AG09319 (cell line): ENCODE measurements around the gene TRRAP.

Experiments used
- DNase-seq: peaks from one replicate; pipeline ENCODE4 v3.0.0-alpha.2; 2010; ENCODE audit warnings: low read depth; ENCODE audit errors: extremely low read depth
- CTCF ChIP-seq: IDR thresholded peaks from 2 replicates; pipeline ENCODE4 v1.5.1; 2011; ENCODE audit warnings: low read depth, mild to moderate bottlenecking, inconsistent platforms, low read length, moderate library complexity

Gene TRRAP

GRCh38 chr7:98878365-98879197 lies at the start of gene TRRAP:
Gene TRRAP (plus strand): TSS chr7:98878532. CDS start chr7:98881151, 2,619 bp downstream.
- peak; percentile 60 for TF ChIP-seq CTCF
- no peak for DNase-seq

GRCh38 chr7:98830972-98831548 lies 47.3 kb upstream of the TRRAP start:
- no peak for TF ChIP-seq CTCF
- DNase-seq, result no peak

- TF ChIP-seq CTCF, result peak; percentile 47
- no peak for DNase-seq
These were observed 46.6 kb upstream of the TRRAP start for GRCh38 chr7:98831641-98832221.

- no peak for DNase-seq
- TF ChIP-seq CTCF, result no peak
These were observed 45.3 kb upstream of the TRRAP start for GRCh38 chr7:98833022-98833421.

- DNase-seq, result no peak
These were observed 43.4 kb upstream of the TRRAP start for GRCh38 chr7:98834949-98835348.

GRCh38 chr7:98836811-98837629 lies 41.3 kb upstream of the TRRAP start:
- no peak for DNase-seq
- TF ChIP-seq CTCF, result peak; percentile 40

More at GRCh38 chr7:98834949-98835348, 43.4 kb upstream of the TRRAP start:
- TF ChIP-seq CTCF, result no peak
